NT2/D1 (cell line): ENCODE results near the gene TBC1D5.

ENCODE experiments used
- SUZ12 ChIP-seq: IDR thresholded peaks from 2 replicates; pipeline ENCODE4 v1.6.1; 2011; ENCODE audit not compliant: insufficient read length, insufficient read depth; ENCODE audit errors: extremely low read depth
- YY1 ChIP-seq: IDR thresholded peaks from 2 replicates; pipeline ENCODE4 v1.6.1; 2011; ENCODE audit not compliant: insufficient read length, insufficient read depth
- ZNF274 ChIP-seq: IDR thresholded peaks from 2 replicates; pipeline ENCODE4 v1.6.1; 2011; ENCODE audit warnings: mild to moderate bottlenecking, low read depth, low read length

GRCh38 chr3:17514597-17514996, 227.8 kb downstream of the TBC1D5 start:
- TF ChIP-seq YY1 (no peak), SUZ12 (no peak), ZNF274 (no peak)
